RKO (cell line): ENCODE results near the gene TMEM30A.
A peak's percentile ranks its signal among the peaks of the same experiment; 100 is the strongest.

Experiments used
- DNase-seq: peaks from one replicate; pipeline ENCODE4 v3.0.0-alpha.2; 2016; ENCODE audit warnings: low spot score

Gene TMEM30A

GRCh38 chr6:75215291-75215690, 69.3 kb downstream of the TMEM30A start:
- DNase-seq = no peak

GRCh38 chr6:75213732-75214131, 70.9 kb downstream of the TMEM30A start:
- DNase-seq = no peak

GRCh38 chr6:75213112-75213511, 71.5 kb downstream of the TMEM30A start:
- no peak for DNase-seq

- DNase-seq = no peak
Observed at GRCh38 chr6:75211920-75212590, 72.5 kb downstream of the TMEM30A start.

GRCh38 chr6:75210885-75211739, 73.5 kb downstream of the TMEM30A start:
- peak; percentile 74 for DNase-seq

GRCh38 chr6:75209184-75209723, 75.3 kb downstream of the TMEM30A start:
- DNase-seq = no peak

GRCh38 chr6:75208298-75209183, 76.1 kb downstream of the TMEM30A start:
- DNase-seq = peak; percentile 73

- no peak for DNase-seq
Observed at GRCh38 chr6:75206576-75207342, 77.8 kb downstream of the TMEM30A start.

- no peak for DNase-seq
Observed at GRCh38 chr6:75205776-75206575, 78.6 kb downstream of the TMEM30A start, which contains the start of gene COL12A1. Gene COL12A1 (minus strand): TSS chr6:75206053. CDS start chr6:75202792, 3,261 bp downstream.

GRCh38 chr6:75204959-75205775, 79.4 kb downstream of the TMEM30A start:
- DNase-seq = no peak

GRCh38 chr6:75204217-75204958, 80.2 kb downstream of the TMEM30A start:
- no peak for DNase-seq

GRCh38 chr6:75203721-75204120, 80.9 kb downstream of the TMEM30A start:
- DNase-seq = no peak
